ENCODE data around the gene ST13. TPM values are rescaled to one million over a fixed set of nuclear protein-coding genes. Genes with fewer than 3 reads are reported as not detected.
"Not testable (repeated sequence)": the region's sequence is repeated elsewhere in the genome, so short reads cannot be mapped to it uniquely, and the experiment has no call there.

The ST13 gene
- total RNA-seq, 6 experiments from 2014 or later = 70.3 to 262 (median 143) TPM

DNA sequence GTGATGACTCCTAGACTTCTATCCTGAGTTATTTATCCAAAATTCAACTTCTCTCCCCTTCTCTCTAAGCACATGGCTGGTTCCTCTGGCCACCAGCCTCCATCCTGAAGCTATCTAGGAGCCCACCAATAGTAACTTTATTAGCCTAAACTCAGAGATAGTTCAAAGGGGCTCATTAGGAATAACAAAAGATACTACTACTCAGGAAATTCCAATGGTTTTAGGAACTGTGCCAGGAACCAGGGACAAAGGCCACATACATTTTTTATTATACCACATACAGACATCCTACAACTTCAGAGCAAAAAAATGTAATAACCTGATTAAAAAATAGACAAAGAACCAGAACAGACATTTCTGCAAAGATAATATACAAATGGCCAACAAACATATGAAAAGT lies 65.2 kb downstream of the ST13 start:
- DNase-seq = no peak
- Histone ChIP-seq H3K27ac (no peak overlapping the region), H3K27me3 (no peaks in the 10 kb centered on the region), H3K9me3 (no peaks in the 10 kb centered on the region), H3K4me3 (no peak overlapping the region), H3K36me3 (peaks cover 0 to 6% (median 0%) of the 10 kb centered on the region in 4 donors), H3K4me1 (peaks cover 0 to 6% (median 3%) of the 10 kb centered on the region in 4 donors)
- intact Hi-C loops (cut with DNase I) = no loop called here
- TF ChIP-seq, protein P1, sequence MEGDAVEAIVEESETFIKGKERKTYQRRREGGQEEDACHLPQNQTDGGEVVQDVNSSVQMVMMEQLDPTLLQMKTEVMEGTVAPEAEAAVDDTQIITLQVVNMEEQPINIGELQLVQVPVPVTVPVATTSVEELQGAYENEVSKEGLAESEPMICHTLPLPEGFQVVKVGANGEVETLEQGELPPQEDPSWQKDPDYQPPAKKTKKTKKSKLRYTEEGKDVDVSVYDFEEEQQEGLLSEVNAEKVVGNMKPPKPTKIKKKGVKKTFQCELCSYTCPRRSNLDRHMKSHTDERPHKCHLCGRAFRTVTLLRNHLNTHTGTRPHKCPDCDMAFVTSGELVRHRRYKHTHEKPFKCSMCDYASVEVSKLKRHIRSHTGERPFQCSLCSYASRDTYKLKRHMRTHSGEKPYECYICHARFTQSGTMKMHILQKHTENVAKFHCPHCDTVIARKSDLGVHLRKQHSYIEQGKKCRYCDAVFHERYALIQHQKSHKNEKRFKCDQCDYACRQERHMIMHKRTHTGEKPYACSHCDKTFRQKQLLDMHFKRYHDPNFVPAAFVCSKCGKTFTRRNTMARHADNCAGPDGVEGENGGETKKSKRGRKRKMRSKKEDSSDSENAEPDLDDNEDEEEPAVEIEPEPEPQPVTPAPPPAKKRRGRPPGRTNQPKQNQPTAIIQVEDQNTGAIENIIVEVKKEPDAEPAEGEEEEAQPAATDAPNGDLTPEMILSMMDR (IDR thresholded peaks at IDR 0.05) = no peak
- no peak for TF ChIP-seq POLR2A (IDR thresholded peaks at IDR 0.05)
- no peak for ATAC-seq

DNA sequence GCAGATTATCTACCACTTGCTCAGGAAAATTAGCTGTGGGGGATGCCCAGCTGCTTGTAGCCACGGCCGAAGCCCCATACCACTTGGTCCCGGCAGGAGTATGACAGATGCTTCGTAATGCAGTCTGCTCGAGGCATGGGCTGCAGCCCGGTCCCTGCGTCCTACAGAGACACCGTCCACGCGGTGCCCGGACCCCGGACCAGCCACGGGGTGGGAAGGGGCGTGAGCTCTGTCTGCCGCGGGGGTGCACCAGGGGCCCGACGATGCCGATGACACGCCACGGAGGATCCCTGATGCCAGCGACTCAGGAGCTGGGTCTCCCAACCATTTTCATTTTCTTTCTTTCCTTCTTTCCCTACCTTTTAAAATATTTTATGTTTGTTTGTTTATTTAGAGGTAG lies 67.3 kb downstream of the ST13 start:
- Histone ChIP-seq H3K27me3 (no peaks in the 10 kb centered on the region), H3K4me1 (peaks cover 0 to 6% (median 3%) of the 10 kb centered on the region in 4 donors), H3K36me3 (peaks cover 0 to 6% (median 0%) of the 10 kb centered on the region in 4 donors), H3K27ac (no peak overlapping the region), H3K4me3 (no peak overlapping the region), H3K9me3 (no peaks in the 10 kb centered on the region)
- peak in 1 of 4 donors; percentile 43 for ATAC-seq
- DNase-seq = no peak
- no peak for TF ChIP-seq POLR2A (IDR thresholded peaks at IDR 0.05)
- TF ChIP-seq, protein P1 (IDR thresholded peaks at IDR 0.05) = no peak
- WGBS (ENCODE audit: insufficient coverage, low coverage, low lambda C conversion rate, missing lambda C conversion rate) = no CpG with 5 or more reads among the region's 22 CpGs
- intact Hi-C loops (cut with DNase I) = no loop called here

DNA sequence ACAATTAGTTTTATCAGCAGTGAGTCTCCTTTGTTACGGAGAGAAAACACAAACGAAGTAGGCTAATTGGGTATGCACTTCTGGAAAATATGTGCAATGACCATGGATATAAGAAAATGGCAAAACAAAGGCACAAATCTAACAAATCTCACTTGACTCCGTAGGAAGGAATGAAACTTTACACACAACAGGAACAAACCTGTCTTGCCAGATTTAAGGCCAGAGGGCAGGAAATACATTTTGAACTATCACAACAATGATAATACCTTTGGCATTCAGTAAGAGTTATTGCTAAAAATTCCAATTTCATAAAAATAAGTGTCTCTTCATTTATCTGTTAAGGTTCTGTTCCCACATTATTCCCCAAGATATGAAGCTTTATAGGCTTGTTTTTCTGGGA lies 73.9 kb downstream of the ST13 start:
- TF ChIP-seq, protein P1 (IDR thresholded peaks at IDR 0.05) = no peak
- no peak for TF ChIP-seq POLR2A (IDR thresholded peaks at IDR 0.05)

DNA sequence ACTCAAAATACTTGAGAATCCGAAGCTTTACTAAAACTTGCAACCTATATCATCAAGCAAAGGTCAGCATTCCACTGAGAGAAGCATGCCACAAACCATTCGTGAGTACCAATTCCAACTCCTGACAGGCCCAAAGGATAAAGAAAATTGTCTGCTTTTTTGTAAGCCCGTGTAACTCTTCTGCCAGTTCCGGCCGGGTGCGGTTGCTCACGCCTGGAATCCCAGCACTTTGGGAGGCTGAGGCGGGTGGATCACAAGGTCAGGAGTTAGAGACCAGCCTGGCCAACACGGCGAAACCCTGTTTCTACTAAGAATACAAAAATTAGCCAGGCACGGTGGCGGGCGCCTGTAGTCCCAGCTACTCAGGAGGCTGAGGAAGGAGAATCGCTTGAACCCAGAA lies 74.7 kb downstream of the ST13 start:
- intact Hi-C loops (cut with DNase I); H3K4me1 ChIP-seq; H3K27me3 ChIP-seq; H3K4me3 ChIP-seq; ATAC-seq; H3K9me3 ChIP-seq; DNase-seq; H3K27ac ChIP-seq; H3K36me3 ChIP-seq: not testable (repeated sequence)
- 98% methylated on average over 13 of the region's 14 CpGs for WGBS (ENCODE audit: insufficient coverage, low coverage, low lambda C conversion rate, missing lambda C conversion rate)

More for the DNA sequence above, 73.9 kb downstream of the ST13 start:
- Histone ChIP-seq H3K4me3 (no peak overlapping the region), H3K9me3 (no peaks in the 10 kb centered on the region), H3K27me3 (no peaks in the 10 kb centered on the region), H3K4me1 (no peaks in the 10 kb centered on the region), H3K36me3 (peaks cover 0 to 3% (median 1%) of the 10 kb centered on the region in 4 donors), H3K27ac (no peak overlapping the region)
- no peak for ATAC-seq
- intact Hi-C loops (cut with DNase I) = no loop called here
- DNase-seq = no peak
- 80% methylated on average over 3 of the region's 3 CpGs for WGBS (ENCODE audit: insufficient coverage, low coverage, low lambda C conversion rate, missing lambda C conversion rate)

Small RNA genes within 50 kb of the gene (microRNA-seq; reads per million reads assigned to microRNA genes)
- 0 to 1.3 reads per million in 2 donors for gene MIR4766

Small RNA genes within 50 kb of the gene (small RNA-seq; reads per million reads assigned to genes)
- gene JTBP1 (0 reads per million in 2 experiments), gene MIR4766 (0 reads per million in 2 experiments)

Other genes with a start within 250 kb of the ST13 start
- 10 to 100 TPM in 5 of 6 experiments, 1 to 10 TPM in 1; 9.3 to 20.6 (median 16.3) TPM for gene MRTFA, start 219.9 kb downstream of the ST13 start, total RNA-seq
- 1 to 10 TPM; 1.1 to 3.7 (median 1.9) TPM for gene MCHR1, start 177.2 kb downstream of the ST13 start, total RNA-seq
- 10 to 100 TPM; 10.9 to 15.5 (median 13.0) TPM for gene SLC25A17, start 37.3 kb downstream of the ST13 start, total RNA-seq
- 10 to 100 TPM in 5 of 6 experiments, 1 to 10 TPM in 1; 9.2 to 33.7 (median 18.5) TPM for gene XPNPEP3, start 509 bp upstream of the ST13 start, total RNA-seq
- not detected for gene DNAJB7, start 5.5 kb upstream of the ST13 start, total RNA-seq
- 10 to 100 TPM; 14.2 to 24.3 (median 17.4) TPM for gene RBX1, start 94.7 kb upstream of the ST13 start, total RNA-seq
- 100 to 1,000 TPM in 1 of 6 experiments, 10 to 100 TPM in 5; 23.1 to 121 (median 31.3) TPM for gene EP300, start 236.0 kb upstream of the ST13 start, total RNA-seq